GM13977 (cell line): Measurements from ENCODE around the gene DTX1.
"Not testable (repeated sequence)": the region's sequence is repeated elsewhere in the genome, so short reads cannot be mapped to it uniquely, and the experiment has no call there.

Source experiments
- DNase-seq: peaks from one replicate; pipeline ENCODE4 v3.0.0; 2012; ENCODE audit warnings: low spot score
- CTCF ChIP-seq: IDR thresholded peaks from 2 replicates; pipeline ENCODE4 v1.5.1; 2012; ENCODE audit warnings: mild to moderate bottlenecking, control low read depth; ENCODE audit not compliant: insufficient read depth; ENCODE audit errors: extremely low read depth, missing control alignments
- in situ Hi-C: fragments of 300-500 bp; cut with MboI; formaldehyde crosslinking; loops from one replicate; pipeline ENCODE4 v1.12.0; 2022; ENCODE audit warnings: low sequenced_read_pairs, low pct_unique_long_range_greater_than_20kb, mixed read lengths, inconsistent platforms; ENCODE audit not compliant: unreplicated experiment

DTX1 gene

GRCh38 chr12:113112043-113112899 lies 55.7 kb downstream of the DTX1 start:
- no peak for TF ChIP-seq CTCF
- DNase-seq: no peak
- in situ Hi-C loops: no loop called here

- TF ChIP-seq CTCF: no peak
- no peak for DNase-seq
- in situ Hi-C loops: no loop called here
These were observed 56.9 kb downstream of the DTX1 start for GRCh38 chr12:113113397-113113796.

GRCh38 chr12:113114447-113115178 lies 58.1 kb downstream of the DTX1 start:
- no peak for DNase-seq
- TF ChIP-seq CTCF: no peak
- in situ Hi-C loops: no loop called here

GRCh38 chr12:113115455-113116126 lies 59.1 kb downstream of the DTX1 start:
- DNase-seq: no peak
- in situ Hi-C loops: no loop called here

GRCh38 chr12:113116875-113117274 lies 60.3 kb downstream of the DTX1 start:
- in situ Hi-C loops: no loop called here
- TF ChIP-seq CTCF: no peak
- DNase-seq: no peak

More at GRCh38 chr12:113115455-113116126, 59.1 kb downstream of the DTX1 start:
- no peak for TF ChIP-seq CTCF

GRCh38 chr12:113117684-113118083 lies 61.2 kb downstream of the DTX1 start:
- in situ Hi-C loops, DNase-seq: not testable (repeated sequence)
